Measurements from ENCODE around the gene OGDH.

The OGDH gene

GRCh38 chr7:44738876-44739665 lies 132.6 kb downstream of the OGDH start:
- DNase-seq (ENCODE audit: low spot score), result no peak

DNA sequence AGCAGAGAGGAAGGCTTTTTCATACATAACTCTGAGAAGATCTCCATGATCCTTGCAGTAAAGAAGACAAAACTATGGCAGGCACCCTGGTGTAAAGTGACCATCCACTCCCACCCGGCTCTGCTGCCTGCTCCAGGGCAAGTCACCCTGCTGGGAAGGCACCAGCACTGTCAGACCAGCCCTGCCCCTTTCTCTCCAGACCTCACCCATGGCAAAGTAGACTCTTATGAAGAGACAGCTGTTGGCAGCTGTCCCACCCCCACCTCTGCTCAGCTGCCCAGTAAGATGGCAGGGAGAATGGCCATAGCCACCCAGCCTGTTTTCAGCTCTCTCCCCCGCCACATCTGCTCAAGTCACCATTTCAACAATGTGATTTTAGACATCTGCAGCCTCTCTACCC lies 133.6 kb downstream of the OGDH start:
- no peak for DNase-seq (ENCODE audit: low spot score)

- no peak for DNase-seq (ENCODE audit: low spot score)
These were observed 137.3 kb downstream of the OGDH start for GRCh38 chr7:44743750-44744149.

DNA sequence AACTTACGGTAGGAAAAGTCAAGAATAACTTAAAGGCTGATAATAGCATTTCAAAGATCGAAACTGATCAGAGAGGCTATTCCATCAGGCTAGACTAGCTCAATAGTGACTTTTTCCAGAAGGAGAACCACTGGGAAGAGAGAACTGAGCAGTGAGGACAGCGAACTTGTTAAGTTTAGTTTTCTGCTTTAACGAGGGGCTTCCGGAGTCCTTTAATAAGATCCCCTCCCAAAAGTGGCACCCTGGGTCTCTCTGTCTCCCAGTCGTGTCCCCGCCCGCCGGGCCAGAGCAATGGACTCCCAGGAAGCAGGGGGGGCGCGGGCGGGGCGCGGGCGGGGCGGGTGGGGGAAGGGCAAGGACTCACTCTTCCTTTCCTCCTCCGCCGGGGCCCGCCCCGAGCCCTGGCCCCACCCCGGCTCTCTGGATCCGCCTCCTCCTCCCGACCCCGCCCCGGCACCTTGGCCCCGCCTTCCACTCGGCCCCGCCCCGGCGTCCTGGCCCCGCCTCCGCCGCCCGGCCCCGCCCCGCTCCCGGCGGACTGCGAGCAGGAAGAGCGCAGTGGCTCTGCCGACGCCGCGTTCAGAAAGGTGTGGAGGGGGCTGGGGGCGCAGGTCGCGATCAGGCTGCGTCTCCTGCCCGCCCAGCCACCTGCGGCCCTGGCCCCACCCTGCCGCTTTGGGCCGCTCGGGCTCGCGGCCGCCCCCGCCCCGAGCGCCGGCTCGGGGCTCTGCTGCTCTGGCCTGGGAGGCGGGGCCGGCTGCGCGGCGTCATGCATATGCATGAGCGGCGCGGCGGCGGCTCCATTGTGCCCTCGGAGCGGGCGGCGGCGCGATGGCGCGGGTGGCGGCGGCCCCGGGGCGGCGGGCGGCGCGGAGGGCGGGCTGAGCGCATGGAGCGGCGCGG lies 141.9 kb downstream of the OGDH start, which contains the start of gene ZMIZ2:
Gene ZMIZ2, plus strand, starts transcription at position 803 of the 903 bp plus-strand sequence. CDS start 7,403 bp downstream, outside the sequence.
- DNase-seq (ENCODE audit: low spot score), result peak; percentile 93

- no peak for DNase-seq (ENCODE audit: low spot score)
These were observed 142.7 kb downstream of the OGDH start for GRCh38 chr7:44748948-44749731.

DNA sequence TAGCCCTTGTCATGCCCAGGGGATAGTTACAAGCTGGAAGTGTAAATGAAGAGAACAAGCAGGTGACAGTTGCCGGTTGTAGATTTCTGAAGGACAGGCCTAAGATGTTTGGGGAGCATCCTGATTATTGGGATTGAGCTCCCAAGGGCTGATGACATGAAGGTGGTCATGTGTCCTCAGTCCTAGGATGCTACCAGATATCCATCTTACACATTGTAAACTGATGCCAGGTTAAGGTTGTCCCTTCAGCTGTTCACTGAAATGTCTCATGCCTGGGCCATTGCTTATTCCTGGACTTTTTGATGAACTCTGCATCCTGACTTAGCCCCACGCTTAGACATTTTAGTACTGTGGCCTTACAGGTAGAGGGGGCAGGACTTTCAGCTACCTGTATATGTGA lies 143.6 kb downstream of the OGDH start:
- no peak for DNase-seq (ENCODE audit: low spot score)

DNA sequence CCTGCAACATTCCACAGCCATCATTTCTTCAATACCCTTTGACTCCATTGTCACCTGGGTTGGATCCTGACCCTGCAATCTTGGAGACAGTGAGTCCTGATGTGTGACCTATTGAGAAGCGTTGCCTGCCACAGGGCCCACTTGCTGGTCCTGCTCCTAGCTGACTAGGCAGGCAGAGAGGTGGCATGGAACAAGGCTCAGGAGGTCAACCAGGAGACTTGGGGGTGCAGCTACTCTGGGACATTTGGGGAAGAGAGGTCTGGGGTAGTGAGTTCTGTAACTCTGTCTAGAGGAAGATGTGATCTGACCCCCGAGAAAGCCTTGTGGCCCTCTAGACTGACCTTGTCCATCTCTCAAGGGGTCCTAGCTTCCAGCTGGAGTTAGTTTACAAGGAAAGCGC lies 144.0 kb downstream of the OGDH start:
- no peak for DNase-seq (ENCODE audit: low spot score)

- DNase-seq (ENCODE audit: low spot score), result no peak
These were observed 144.6 kb downstream of the OGDH start for GRCh38 chr7:44750921-44751571.

GRCh38 chr7:44752822-44753221 lies 146.4 kb downstream of the OGDH start:
- DNase-seq (ENCODE audit: low spot score), result no peak

DNA sequence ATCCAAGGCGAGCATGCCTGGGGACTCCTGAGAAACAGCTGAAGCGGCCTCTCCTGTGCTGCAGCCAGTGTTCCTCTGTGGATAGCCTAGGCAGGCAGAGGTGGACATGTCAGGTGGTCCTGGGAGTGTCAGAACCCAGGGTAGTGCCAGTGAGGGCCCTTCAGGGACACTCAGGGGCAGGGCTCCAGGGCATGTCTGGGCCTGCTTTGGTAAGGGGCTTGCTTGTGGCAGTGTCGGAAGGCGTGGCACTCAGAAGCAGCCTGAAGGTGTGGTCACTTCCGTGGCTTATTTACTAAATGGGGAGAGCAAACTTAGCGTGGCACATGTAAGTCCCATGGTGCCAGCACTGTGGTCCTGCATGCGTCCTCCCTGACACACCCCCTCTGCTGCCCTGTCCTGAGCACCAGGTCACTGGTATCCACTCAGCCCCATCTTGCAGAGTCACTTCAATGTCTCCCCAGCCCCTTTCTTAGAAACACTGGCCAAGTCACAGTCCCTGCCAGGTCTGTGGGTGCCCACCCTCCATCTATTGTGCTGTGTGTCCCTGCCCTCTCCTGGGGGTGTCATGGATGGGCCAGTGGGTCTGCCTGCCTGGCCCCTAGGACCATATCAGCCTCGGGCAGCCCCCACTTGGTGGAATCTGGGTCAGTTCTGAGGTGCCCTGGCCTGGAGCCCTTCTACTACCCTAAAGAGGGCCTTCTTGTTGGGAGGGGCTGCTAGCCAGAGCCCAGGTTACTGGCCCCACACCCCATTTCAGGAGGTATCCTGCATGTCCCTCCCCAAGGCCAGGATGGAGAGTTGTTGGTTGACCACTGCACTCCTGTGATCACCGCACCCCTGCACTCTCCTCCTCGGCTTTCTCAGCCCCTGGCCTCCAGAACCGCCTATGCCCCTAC lies 148.6 kb downstream of the OGDH start:
- DNase-seq (ENCODE audit: low spot score), result peak; percentile 23

DNA sequence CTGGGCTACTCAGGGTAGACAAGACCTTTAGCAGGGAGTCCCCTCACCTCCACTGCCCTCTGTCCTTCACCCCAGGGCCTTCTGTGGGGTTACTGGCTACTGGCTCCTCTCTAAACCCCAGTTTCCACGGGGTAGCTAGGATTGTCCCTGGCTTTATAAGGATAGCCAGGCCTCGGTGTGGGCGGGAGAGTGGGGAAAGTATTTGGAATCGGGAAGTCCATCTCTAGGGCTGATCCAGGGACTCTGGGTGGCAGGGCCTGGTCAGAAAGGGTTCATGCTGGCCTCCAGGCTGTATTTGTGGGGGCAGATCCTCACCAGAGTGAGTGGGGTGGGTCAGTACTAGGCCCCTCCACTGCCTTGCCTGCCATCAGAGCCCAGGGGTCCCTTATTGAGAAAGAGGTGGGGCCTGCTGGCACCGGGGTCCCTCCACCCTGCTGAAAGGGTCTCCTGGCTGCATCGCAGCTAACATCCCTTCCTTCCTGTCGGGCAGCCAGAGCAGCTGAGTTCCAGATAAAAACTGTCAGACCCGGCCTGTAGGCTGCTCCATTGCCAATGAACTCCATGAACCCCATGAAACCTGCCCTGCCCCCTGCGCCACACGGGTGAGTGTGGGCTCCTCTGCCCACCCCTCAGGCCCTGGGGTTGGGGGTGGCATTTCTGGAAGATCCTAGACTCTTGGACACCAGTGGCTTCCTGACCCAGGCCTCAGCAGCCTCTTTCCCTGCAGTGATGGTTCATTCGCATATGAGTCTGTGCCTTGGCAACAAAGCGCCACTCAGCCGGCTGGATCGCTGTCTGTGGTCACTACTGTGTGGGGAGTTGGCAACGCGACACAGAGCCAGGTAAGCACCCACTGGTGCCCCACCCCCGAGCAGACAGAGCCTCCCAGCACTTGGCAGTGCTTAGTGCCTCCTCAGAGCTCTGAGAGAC lies 149.5 kb downstream of the OGDH start:
- no peak for DNase-seq (ENCODE audit: low spot score)

DNA sequence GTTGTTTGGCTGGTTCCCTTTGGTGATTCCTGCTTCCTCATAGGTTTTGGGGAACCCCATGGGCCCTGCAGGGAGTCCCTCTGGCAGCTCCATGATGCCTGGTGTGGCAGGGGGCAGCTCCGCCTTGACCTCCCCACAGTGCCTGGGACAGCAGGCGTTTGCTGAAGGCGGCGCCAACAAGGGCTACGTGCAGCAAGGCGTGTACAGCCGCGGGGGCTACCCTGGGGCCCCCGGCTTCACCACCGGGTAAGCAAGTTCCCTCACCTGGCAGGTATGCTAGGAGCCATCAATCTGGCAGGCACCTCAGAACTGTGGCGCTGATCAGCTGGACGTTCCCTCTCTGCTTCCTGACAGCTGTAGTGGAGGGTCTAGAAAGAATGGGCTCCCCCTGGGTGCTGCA lies 150.5 kb downstream of the OGDH start:
- no peak for DNase-seq (ENCODE audit: low spot score)

DNA sequence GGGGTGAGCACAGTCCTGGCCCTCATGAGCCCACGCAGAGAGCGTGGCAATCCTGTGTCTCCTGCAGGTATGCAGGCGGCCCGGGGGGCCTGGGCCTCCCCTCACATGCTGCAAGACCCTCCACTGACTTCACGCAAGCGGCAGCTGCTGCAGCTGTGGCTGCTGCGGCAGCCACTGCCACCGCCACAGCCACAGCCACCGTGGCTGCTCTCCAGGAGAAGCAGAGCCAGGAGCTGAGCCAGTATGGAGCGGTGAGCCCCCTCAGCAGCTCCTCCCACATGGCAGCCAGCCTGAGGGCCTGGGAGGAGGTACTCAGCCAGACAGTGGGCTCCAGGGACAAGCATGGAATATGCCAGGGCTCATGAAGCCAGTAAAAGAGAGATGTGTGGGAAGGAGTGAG lies 150.9 kb downstream of the OGDH start:
- no peak for DNase-seq (ENCODE audit: low spot score)

DNA sequence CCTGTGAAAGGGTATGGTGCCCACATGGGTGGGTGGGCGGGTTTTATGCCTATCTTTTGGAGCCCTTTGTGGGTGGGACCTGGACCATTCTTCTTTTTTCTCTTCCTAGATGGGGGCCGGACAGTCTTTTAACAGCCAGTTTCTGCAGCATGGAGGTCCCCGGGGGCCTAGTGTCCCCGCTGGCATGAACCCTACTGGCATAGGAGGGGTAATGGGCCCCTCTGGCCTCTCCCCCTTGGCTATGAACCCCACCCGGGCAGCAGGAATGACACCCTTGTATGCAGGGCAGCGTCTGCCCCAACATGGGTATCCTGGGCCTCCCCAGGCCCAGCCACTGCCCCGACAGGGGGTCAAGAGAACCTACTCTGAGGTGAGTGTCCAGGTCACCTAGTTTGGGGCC lies 151.3 kb downstream of the OGDH start:
- DNase-seq (ENCODE audit: low spot score), result no peak
